SK-N-SH treated with all-trans-retinoic acid at 6 μM for 48 hours (cell line): ENCODE measurements around the gene KLK5.

ENCODE experiments used
- ATAC-seq: fragments of 200-7000 bp; cut with Tn5 transposase; 3 replicates; pipeline ENCODE4 v1.9.1; 2020; ENCODE audit warnings: mild to moderate bottlenecking, moderate library complexity
- ARNTL ChIP-seq: fragments of 450-650 bp; formaldehyde crosslinking; IDR thresholded peaks from 2 replicates; pipeline ENCODE4 v1.5.0; 2020; ENCODE audit warnings: low read depth, mild to moderate bottlenecking, moderate library complexity, borderline replicate concordance
- BACH2 ChIP-seq: fragments of 250-450 bp; sonication (Bioruptor Pico); IDR thresholded peaks from 2 replicates; pipeline ENCODE4 v1.9.0; 2021; ENCODE audit warnings: mild to moderate bottlenecking, borderline replicate concordance
- CREB5 ChIP-seq: fragments of 250-450 bp; sonication (Bioruptor Pico); IDR thresholded peaks from 2 replicates; pipeline ENCODE4 v1.5.1; 2020; ENCODE audit warnings: low read depth, mild to moderate bottlenecking, moderate library complexity
- CSDC2 ChIP-seq: fragments of 250-450 bp; sonication (Bioruptor Pico); IDR thresholded peaks from 2 replicates; pipeline ENCODE4 v1.5.0; 2020; ENCODE audit warnings: mild to moderate bottlenecking, moderate library complexity
- CSRNP3 ChIP-seq: fragments of 250-450 bp; sonication (Bioruptor Pico); IDR thresholded peaks from 2 replicates; pipeline ENCODE4 v1.5.1; 2021; ENCODE audit warnings: mild to moderate bottlenecking, moderate library complexity
- ESRRG ChIP-seq: fragments of 250-450 bp; sonication (Bioruptor Pico); IDR thresholded peaks from 2 replicates; pipeline ENCODE4 v1.6.1; 2021; ENCODE audit warnings: mild to moderate bottlenecking
- GLIS3 ChIP-seq: fragments of 250-450 bp; sonication (Bioruptor Pico); IDR thresholded peaks from 2 replicates; pipeline ENCODE4 v1.5.0; 2020; ENCODE audit warnings: mild to moderate bottlenecking, moderate library complexity
- ISL1 ChIP-seq: fragments of 250-450 bp; sonication (Bioruptor Pico); IDR thresholded peaks from 2 replicates; pipeline ENCODE4 v2.1.2; 2022; ENCODE audit warnings: mild to moderate bottlenecking, moderate library complexity
- OSR1 ChIP-seq: fragments of 250-450 bp; sonication (Bioruptor Pico); IDR thresholded peaks from 2 replicates; pipeline ENCODE4 v1.8.0; 2022; ENCODE audit warnings: moderate library complexity, mild to moderate bottlenecking, inconsistent platforms
- PPARA ChIP-seq: fragments of 250-450 bp; sonication (Bioruptor Pico); IDR thresholded peaks from 2 replicates; pipeline ENCODE4 v1.5.0; 2020; ENCODE audit warnings: mild to moderate bottlenecking, borderline replicate concordance
- RARB ChIP-seq: fragments of 250-450 bp; sonication (Bioruptor Pico); IDR thresholded peaks from 2 replicates; pipeline ENCODE4 v1.8.0; 2021; ENCODE audit warnings: mild to moderate bottlenecking, moderate library complexity
- SNAI2 ChIP-seq: fragments of 250-450 bp; sonication (Bioruptor Pico); IDR thresholded peaks from 2 replicates; pipeline ENCODE4 v1.5.0; 2020; ENCODE audit warnings: mild to moderate bottlenecking, moderate library complexity
- TCF4 ChIP-seq: fragments of 250-450 bp; sonication (Bioruptor Pico); IDR thresholded peaks from 2 replicates; pipeline ENCODE4 v1.8.0; 2021; ENCODE audit warnings: mild to moderate bottlenecking, moderate library complexity, borderline replicate concordance
- TOX ChIP-seq: fragments of 250-450 bp; sonication (Bioruptor Pico); IDR thresholded peaks from 2 replicates; pipeline ENCODE4 v1.8.0; 2021; ENCODE audit warnings: mild to moderate bottlenecking, moderate library complexity, borderline replicate concordance
- ZC3H10 ChIP-seq: fragments of 250-450 bp; sonication (Bioruptor Pico); IDR thresholded peaks from 2 replicates; pipeline ENCODE4 v1.5.1; 2021; ENCODE audit warnings: mild to moderate bottlenecking, moderate library complexity
- ZFP3 ChIP-seq: fragments of 250-450 bp; sonication (Bioruptor Pico); IDR thresholded peaks from 2 replicates; pipeline ENCODE4 v1.5.0; 2020; ENCODE audit warnings: mild to moderate bottlenecking, moderate library complexity
- ZFP30 ChIP-seq: fragments of 450-650 bp; formaldehyde crosslinking; IDR thresholded peaks from 2 replicates; pipeline ENCODE4 v1.5.0; 2022; ENCODE audit warnings: mild to moderate bottlenecking, moderate library complexity
- ZNF565 ChIP-seq: fragments of 450-650 bp; formaldehyde crosslinking; conservative IDR thresholded peaks from 2 replicates; pipeline ENCODE4 v1.5.0; 2020; ENCODE audit warnings: low read depth, mild to moderate bottlenecking, moderate library complexity
- ZNF70 ChIP-seq: fragments of 450-650 bp; formaldehyde crosslinking; IDR thresholded peaks from 2 replicates; pipeline ENCODE4 v1.5.0; 2020; ENCODE audit warnings: mild to moderate bottlenecking, moderate library complexity
- ZNF8 ChIP-seq: fragments of 450-650 bp; formaldehyde crosslinking; IDR thresholded peaks from 2 replicates; pipeline ENCODE4 v1.5.0; 2020; ENCODE audit warnings: mild to moderate bottlenecking, moderate library complexity
- TF ChIP-seq, protein P1 (sequence below): fragments of 250-450 bp; sonication (Bioruptor Pico); IDR thresholded peaks from 2 replicates; pipeline ENCODE4 v1.8.0; 2020; ENCODE audit warnings: mild to moderate bottlenecking, moderate library complexity, borderline replicate concordance
- TF ChIP-seq, protein P2 (sequence below): fragments of 250-450 bp; sonication (Bioruptor Pico); IDR thresholded peaks from 2 replicates; pipeline ENCODE4 v1.8.0; 2021; ENCODE audit warnings: low read depth, mild to moderate bottlenecking, moderate library complexity, borderline replicate concordance

Gene KLK5

DNA sequence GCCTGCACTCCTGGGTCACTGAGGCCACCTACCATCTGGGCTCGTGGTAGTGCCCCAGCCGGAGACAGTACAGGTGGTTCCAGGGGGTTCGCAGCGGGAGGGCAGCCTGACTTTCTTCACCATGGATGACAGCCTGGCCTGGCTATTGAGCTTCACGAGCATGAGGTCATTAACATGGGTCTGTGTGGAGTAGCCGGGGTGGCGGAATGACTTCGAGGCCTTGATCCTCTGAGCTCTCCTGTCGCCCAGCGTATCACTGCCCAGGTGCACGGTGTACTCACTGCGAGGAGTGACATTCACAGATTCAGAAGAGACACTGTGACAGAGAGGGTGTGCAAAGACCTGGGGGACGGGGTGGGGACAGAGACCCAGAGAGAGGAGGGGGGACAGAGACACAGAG is 27.4 kb upstream of the KLK5 start (continued):
- no peak for TF ChIP-seq CSDC2
- TF ChIP-seq RARB: no peak
- TF ChIP-seq SNAI2 (CRISPR knock-in tag): no peak
- no peak for TF ChIP-seq ZFP30 (CRISPR knock-in tag)
- TF ChIP-seq, all 23 proteins: peak for 0

DNA sequence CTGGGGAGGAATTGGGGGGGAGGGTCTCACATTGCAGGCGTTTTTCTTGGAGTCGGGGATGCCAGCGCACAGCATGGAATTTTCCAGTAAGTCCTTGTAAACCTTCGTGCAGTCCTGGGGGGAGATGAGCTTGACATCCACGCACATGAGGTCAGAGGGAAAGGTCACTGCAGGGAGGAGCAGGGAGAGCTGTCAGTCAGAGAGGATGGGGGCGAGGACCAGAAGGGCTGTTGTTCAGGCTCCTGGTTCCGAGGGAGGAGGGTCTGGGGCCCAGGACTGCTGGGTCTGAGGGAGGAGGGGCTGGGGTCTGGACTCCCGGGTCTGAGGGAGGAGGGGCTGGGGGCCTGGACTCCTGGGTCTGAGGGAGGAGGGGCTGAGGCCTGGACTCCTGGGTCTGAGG is 26.9 kb upstream of the KLK5 start:
- no peak for ATAC-seq
- TF ChIP-seq ZFP30 (CRISPR knock-in tag): no peak
- TF ChIP-seq, protein P1, sequence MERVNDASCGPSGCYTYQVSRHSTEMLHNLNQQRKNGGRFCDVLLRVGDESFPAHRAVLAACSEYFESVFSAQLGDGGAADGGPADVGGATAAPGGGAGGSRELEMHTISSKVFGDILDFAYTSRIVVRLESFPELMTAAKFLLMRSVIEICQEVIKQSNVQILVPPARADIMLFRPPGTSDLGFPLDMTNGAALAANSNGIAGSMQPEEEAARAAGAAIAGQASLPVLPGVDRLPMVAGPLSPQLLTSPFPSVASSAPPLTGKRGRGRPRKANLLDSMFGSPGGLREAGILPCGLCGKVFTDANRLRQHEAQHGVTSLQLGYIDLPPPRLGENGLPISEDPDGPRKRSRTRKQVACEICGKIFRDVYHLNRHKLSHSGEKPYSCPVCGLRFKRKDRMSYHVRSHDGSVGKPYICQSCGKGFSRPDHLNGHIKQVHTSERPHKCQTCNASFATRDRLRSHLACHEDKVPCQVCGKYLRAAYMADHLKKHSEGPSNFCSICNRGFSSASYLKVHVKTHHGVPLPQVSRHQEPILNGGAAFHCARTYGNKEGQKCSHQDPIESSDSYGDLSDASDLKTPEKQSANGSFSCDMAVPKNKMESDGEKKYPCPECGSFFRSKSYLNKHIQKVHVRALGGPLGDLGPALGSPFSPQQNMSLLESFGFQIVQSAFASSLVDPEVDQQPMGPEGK (CRISPR knock-in tag): no peak
- no peak for TF ChIP-seq ISL1 (CRISPR knock-in tag)
- TF ChIP-seq BACH2 (CRISPR knock-in tag): no peak
- no peak for TF ChIP-seq ZNF8 (CRISPR knock-in tag)
- TF ChIP-seq ZFP3 (CRISPR knock-in tag): no peak
- TF ChIP-seq ZNF565 (CRISPR knock-in tag): no peak
- TF ChIP-seq CSDC2: no peak
- no peak for TF ChIP-seq CREB5 (CRISPR knock-in tag)
- no peak for TF ChIP-seq PPARA (CRISPR knock-in tag)
- no peak for TF ChIP-seq ZNF70 (CRISPR knock-in tag)
- no peak for TF ChIP-seq TCF4 (CRISPR knock-in tag)
- TF ChIP-seq CSRNP3 (CRISPR knock-in tag): no peak
- TF ChIP-seq, protein P2, sequence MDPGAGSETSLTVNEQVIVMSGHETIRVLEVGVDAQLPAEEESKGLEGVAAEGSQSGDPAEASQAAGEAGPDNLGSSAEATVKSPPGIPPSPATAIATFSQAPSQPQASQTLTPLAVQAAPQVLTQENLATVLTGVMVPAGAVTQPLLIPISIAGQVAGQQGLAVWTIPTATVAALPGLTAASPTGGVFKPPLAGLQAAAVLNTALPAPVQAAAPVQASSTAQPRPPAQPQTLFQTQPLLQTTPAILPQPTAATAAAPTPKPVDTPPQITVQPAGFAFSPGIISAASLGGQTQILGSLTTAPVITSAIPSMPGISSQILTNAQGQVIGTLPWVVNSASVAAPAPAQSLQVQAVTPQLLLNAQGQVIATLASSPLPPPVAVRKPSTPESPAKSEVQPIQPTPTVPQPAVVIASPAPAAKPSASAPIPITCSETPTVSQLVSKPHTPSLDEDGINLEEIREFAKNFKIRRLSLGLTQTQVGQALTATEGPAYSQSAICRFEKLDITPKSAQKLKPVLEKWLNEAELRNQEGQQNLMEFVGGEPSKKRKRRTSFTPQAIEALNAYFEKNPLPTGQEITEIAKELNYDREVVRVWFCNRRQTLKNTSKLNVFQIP (CRISPR knock-in tag): no peak
- no peak for TF ChIP-seq ZC3H10 (CRISPR knock-in tag)
- no peak for TF ChIP-seq GLIS3
- no peak for TF ChIP-seq TOX (CRISPR knock-in tag)
- TF ChIP-seq ARNTL (CRISPR knock-in tag): no peak
- TF ChIP-seq ESRRG (CRISPR knock-in tag): no peak

DNA sequence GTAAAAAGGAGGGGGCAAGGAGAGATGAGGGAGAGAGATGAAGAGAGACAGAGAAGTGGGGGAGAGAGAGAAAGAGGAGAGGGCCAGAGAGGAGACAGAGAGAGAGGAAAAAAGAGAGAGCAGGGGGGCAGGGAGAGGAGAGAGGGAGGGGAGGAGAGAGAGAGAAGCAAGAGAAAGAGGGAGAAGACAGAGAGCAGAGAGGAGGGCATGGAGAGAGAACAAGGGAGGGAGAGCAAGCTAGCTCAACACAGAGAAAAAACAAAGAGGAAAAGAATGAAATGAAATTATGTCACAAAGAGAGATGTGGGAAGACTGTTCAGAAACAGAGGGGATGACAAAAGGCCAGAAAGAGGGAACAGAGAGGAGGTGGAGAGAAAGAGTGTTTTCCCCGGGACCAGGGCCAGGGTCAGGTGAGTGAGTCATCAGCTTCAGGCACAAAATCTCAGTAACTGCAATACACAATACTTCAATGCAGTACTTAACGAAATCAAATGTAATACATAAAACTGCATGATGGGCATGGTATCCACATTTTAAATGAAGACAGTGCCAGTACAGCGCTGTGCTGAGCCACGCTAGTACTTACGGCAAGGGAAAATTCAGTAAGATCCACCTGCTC is 26.0 kb upstream of the KLK5 start:
- no peak for ATAC-seq
- no peak for TF ChIP-seq ZFP3 (CRISPR knock-in tag)
- TF ChIP-seq OSR1 (CRISPR knock-in tag): no peak
- no peak for TF ChIP-seq ESRRG (CRISPR knock-in tag)
- no peak for TF ChIP-seq PPARA (CRISPR knock-in tag)
- no peak for TF ChIP-seq ZNF70 (CRISPR knock-in tag)
- TF ChIP-seq CSRNP3 (CRISPR knock-in tag): no peak
- TF ChIP-seq RARB: no peak

- ATAC-seq: no peak
- TF ChIP-seq ZNF8 (CRISPR knock-in tag) (no peak), ISL1 (CRISPR knock-in tag) (no peak), ARNTL (CRISPR knock-in tag) (no peak), BACH2 (CRISPR knock-in tag) (no peak), ZFP30 (CRISPR knock-in tag) (no peak), TOX (CRISPR knock-in tag) (no peak), CSDC2 (no peak), ZNF565 (CRISPR knock-in tag) (no peak), PPARA (CRISPR knock-in tag) (no peak), OSR1 (CRISPR knock-in tag) (no peak), RARB (no peak)
- TF ChIP-seq, protein P1 (CRISPR knock-in tag): no peak
- TF ChIP-seq, protein P2 (CRISPR knock-in tag): no peak
Observed at GRCh38 chr19:50977626-50978025, 24.8 kb upstream of the KLK5 start.
